Nephron (organoid): ENCODE data around the gene PPP1R16B.
A peak's percentile ranks its signal among the peaks of the same experiment; 100 is the strongest.
"Not testable (repeated sequence)": the region's sequence is repeated elsewhere in the genome, so short reads cannot be mapped to it uniquely, and the experiment has no call there.

Experiments used
- H3K27ac Mint-ChIP-seq, 3 experiments: 2 replicates each; pipeline ENCODE4 v1.8.0; 2020; ENCODE audit warnings: mixed read lengths in 3 of 3, mild to moderate bottlenecking in 2 of 3, moderate library complexity in 1 of 3
- H3K27me3 Mint-ChIP-seq: 2 replicates; pipeline ENCODE4 v1.8.0; 2021; ENCODE audit warnings: low read depth, mild to moderate bottlenecking, moderate library complexity, mixed read lengths
- H3K36me3 Mint-ChIP-seq: 2 replicates; pipeline ENCODE4 v1.8.0; 2020; ENCODE audit warnings: low read depth, mixed read lengths
- H3K4me1 Mint-ChIP-seq: 2 replicates; pipeline ENCODE4 v1.8.0; 2020; ENCODE audit warnings: mixed read lengths
- H3K4me3 Mint-ChIP-seq, 3 experiments: 2 replicates each; pipeline ENCODE4 v1.8.0; 2020; ENCODE audit warnings: mild to moderate bottlenecking in 3 of 3, mixed read lengths in 3 of 3, moderate library complexity in 2 of 3
- H3K9me3 Mint-ChIP-seq: 2 replicates; pipeline ENCODE4 v1.8.0; 2020; ENCODE audit warnings: mixed read lengths
- CTCF ChIP-seq, 3 experiments: fragments of 200-600 bp; sonication (generic); IDR thresholded peaks; one replicate each; pipeline ENCODE4 v1.5.0; 2021; ENCODE audit warnings: antibody characterized with exemption in 3 of 3; ENCODE audit not compliant: unreplicated experiment in 3 of 3

PPP1R16B gene

GRCh38 chr20:38953630-38954340 lies 148.3 kb downstream of the PPP1R16B start:
- Mint-ChIP-seq H3K9me3 (no peaks in the 10 kb centered on the region), H3K27me3 (no peaks in the 10 kb centered on the region), H3K4me1 (no peaks in the 10 kb centered on the region), H3K27ac (no peak overlapping the region), H3K36me3 (peaks cover 32% of the 10 kb centered on the region), H3K4me3 (no peak overlapping the region)
- TF ChIP-seq CTCF (IDR thresholded peaks at IDR 0.05; ENCODE audit: unreplicated experiment in 3 of 3): no peak

- no peaks in the 10 kb centered on the region for H3K9me3 Mint-ChIP-seq
- no peak overlapping the region for H3K27ac Mint-ChIP-seq
- H3K4me1 Mint-ChIP-seq: peaks cover 8% of the 10 kb centered on the region
- no peak overlapping the region for H3K4me3 Mint-ChIP-seq
- peaks cover 12% of the 10 kb centered on the region for H3K36me3 Mint-ChIP-seq
- TF ChIP-seq CTCF (IDR thresholded peaks at IDR 0.05; ENCODE audit: unreplicated experiment in 3 of 3): no peak
- no peaks in the 10 kb centered on the region for H3K27me3 Mint-ChIP-seq
Measured at GRCh38 chr20:38957235-38957876, 151.9 kb downstream of the PPP1R16B start.

GRCh38 chr20:38957915-38958485 lies 152.5 kb downstream of the PPP1R16B start:
- Mint-ChIP-seq H3K36me3 (peaks cover 9% of the 10 kb centered on the region), H3K27me3 (no peaks in the 10 kb centered on the region), H3K27ac (no peak overlapping the region), H3K9me3 (no peaks in the 10 kb centered on the region), H3K4me3 (no peak overlapping the region), H3K4me1 (peaks cover 12% of the 10 kb centered on the region)
- no peak for TF ChIP-seq CTCF (IDR thresholded peaks at IDR 0.05; ENCODE audit: unreplicated experiment in 3 of 3)

- peak overlapping the region; percentile 22 to 63 (median 28) for H3K4me3 Mint-ChIP-seq
Measured at GRCh38 chr20:38960187-38960687, 154.7 kb downstream of the PPP1R16B start.

GRCh38 chr20:38961530-38962043 lies 156.1 kb downstream of the PPP1R16B start:
- H3K36me3 Mint-ChIP-seq: peaks cover 5% of the 10 kb centered on the region
- no peaks in the 10 kb centered on the region for H3K9me3 Mint-ChIP-seq
- TF ChIP-seq CTCF (IDR thresholded peaks at IDR 0.05; ENCODE audit: unreplicated experiment in 3 of 3): no peak
- H3K4me1 Mint-ChIP-seq: peaks cover 15% of the 10 kb centered on the region
- H3K27ac Mint-ChIP-seq: peak overlapping the region; percentile 91 to 95 (median 93)
- H3K4me3 Mint-ChIP-seq: peak overlapping the region; percentile 96 to 98 (median 96)
- H3K27me3 Mint-ChIP-seq: no peaks in the 10 kb centered on the region

More at GRCh38 chr20:38960187-38960687, 154.7 kb downstream of the PPP1R16B start:
- peaks cover 15% of the 10 kb centered on the region for H3K4me1 Mint-ChIP-seq
- not testable (repeated sequence) for H3K36me3 Mint-ChIP-seq, H3K27me3 Mint-ChIP-seq, H3K27ac Mint-ChIP-seq, H3K9me3 Mint-ChIP-seq
